ENCODE measurements around the gene MYLK4. TPM values are rescaled to one million over a fixed set of nuclear protein-coding genes. Genes with fewer than 3 reads are reported as not detected.

The MYLK4 gene
- total RNA-seq = 1 to 10 TPM in 1 of 2 donors, under 1 TPM in 1; 0.45 to 1.7 TPM
- 3.6 to 6.2 reads per million in 2 donors for total RNA-seq

GRCh38 chr6:2750832-2751231 lies at the start of gene MYLK4:
MYLK4 (minus strand) TSS chr6:2750922; CDS start chr6:2749294, 1,628 bp downstream.
- DNase-seq = no peak
- Mint-ChIP-seq H3K36me3 (ENCODE audit: low read depth) (no peaks in the 10 kb centered on the region), H3K4me3 (no peak within 1 kb of the TSS), H3K27me3 (peaks cover 45% of the 10 kb centered on the region), H3K4me1 (peaks cover 5% of the 10 kb centered on the region), H3K27ac (no peak within 1 kb of the TSS)
- H3K9me3 ChIP-seq (ENCODE audit: control insufficient read depth, low read length, poor library complexity, severe bottlenecking) = no peaks in the 10 kb centered on the region
- no peak for ATAC-seq

DNA sequence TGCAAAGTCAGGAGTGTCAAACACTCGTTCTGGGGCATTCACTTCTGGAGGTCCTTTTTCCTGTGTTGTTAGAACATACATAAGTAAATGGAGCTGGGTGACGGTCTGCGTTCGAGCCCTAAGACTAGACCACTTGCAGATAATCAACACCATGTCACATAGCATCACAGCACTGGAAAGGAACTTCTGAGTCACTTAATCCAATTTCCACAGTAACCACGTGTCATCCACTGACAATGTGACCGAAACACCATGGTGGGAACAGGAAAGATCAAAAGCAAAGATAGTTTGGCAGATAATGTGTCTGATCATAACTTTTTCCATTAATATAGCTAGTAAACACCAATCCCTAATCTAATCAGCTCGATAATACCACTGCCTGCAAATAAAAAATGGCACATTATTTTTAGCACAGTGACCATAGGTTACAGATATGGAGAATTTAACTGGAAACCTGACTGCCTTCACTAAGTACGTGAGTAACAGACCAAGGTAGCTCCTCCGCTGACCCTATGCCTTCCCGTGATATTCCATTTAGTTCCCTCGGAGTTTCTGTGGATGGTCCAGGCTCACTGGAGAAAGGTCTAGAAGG lies 49.3 kb upstream of the MYLK4 start:
- DNase-seq = no peak
- peaks cover 11% of the 10 kb centered on the region for H3K4me1 Mint-ChIP-seq
- H3K9me3 ChIP-seq (ENCODE audit: control insufficient read depth, low read length, poor library complexity, severe bottlenecking) = no peaks in the 10 kb centered on the region
- no peak for ATAC-seq
- peak overlapping the region; percentile 67 for H3K27ac Mint-ChIP-seq
- no peak overlapping the region for H3K4me3 Mint-ChIP-seq
- H3K27me3 Mint-ChIP-seq = no peaks in the 10 kb centered on the region
- H3K36me3 Mint-ChIP-seq (ENCODE audit: low read depth) = no peaks in the 10 kb centered on the region

DNA sequence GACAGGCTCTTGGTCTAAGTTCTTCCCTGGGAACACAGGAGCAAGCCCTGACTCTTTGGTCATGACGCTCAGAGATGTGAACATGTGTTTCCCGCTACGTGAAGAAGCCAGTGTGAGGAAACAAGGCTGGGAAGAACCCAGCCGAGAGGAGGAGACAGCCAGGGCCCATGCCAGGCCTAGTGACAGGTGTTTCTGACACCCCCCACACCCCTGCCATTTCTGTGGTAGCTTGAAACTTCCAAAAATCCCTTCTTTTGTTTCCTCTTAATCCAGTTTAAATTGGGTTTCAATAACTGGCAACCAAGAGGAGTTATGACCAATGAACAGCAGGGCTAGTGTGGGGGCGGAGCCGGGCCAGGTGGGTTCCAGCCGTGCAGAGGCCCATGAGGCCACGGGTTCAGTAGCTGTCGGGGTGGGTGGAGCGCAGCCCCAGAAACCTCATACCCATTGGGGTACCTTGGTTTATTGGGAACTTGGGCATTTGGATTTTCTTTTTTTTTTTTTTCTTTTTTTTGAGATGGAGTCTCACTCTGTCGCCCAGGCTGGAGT lies 47.9 kb upstream of the MYLK4 start:
- H3K27ac Mint-ChIP-seq = no peak overlapping the region
- DNase-seq (no peak), ATAC-seq (no peak)
- H3K9me3 ChIP-seq (ENCODE audit: control insufficient read depth, low read length, poor library complexity, severe bottlenecking) = no peaks in the 10 kb centered on the region
- H3K27me3 Mint-ChIP-seq = no peaks in the 10 kb centered on the region
- no peaks in the 10 kb centered on the region for H3K36me3 Mint-ChIP-seq (ENCODE audit: low read depth)
- peaks cover 18% of the 10 kb centered on the region for H3K4me1 Mint-ChIP-seq
- H3K4me3 Mint-ChIP-seq = no peak overlapping the region

GRCh38 chr6:2797564-2798031 lies 46.9 kb upstream of the MYLK4 start:
- ATAC-seq (no peak), DNase-seq (no peak)
- Mint-ChIP-seq H3K27ac (no peak overlapping the region), H3K4me3 (no peak overlapping the region), H3K4me1 (peaks cover 25% of the 10 kb centered on the region), H3K27me3 (no peaks in the 10 kb centered on the region), H3K36me3 (ENCODE audit: low read depth) (no peaks in the 10 kb centered on the region)
- no peaks in the 10 kb centered on the region for H3K9me3 ChIP-seq (ENCODE audit: control insufficient read depth, low read length, poor library complexity, severe bottlenecking)

GRCh38 chr6:2796861-2797260 lies 46.1 kb upstream of the MYLK4 start:
- Mint-ChIP-seq H3K27me3 (no peaks in the 10 kb centered on the region), H3K4me3 (no peak overlapping the region), H3K4me1 (peaks cover 26% of the 10 kb centered on the region), H3K36me3 (ENCODE audit: low read depth) (no peaks in the 10 kb centered on the region), H3K27ac (peak overlapping the region; percentile 14)
- no peak for ATAC-seq
- no peaks in the 10 kb centered on the region for H3K9me3 ChIP-seq (ENCODE audit: control insufficient read depth, low read length, poor library complexity, severe bottlenecking)
- no peak for DNase-seq

GRCh38 chr6:2795956-2796355 lies 45.2 kb upstream of the MYLK4 start:
- H3K4me3 Mint-ChIP-seq = no peak overlapping the region
- no peaks in the 10 kb centered on the region for H3K27me3 Mint-ChIP-seq
- H3K27ac Mint-ChIP-seq = no peak overlapping the region
- H3K4me1 Mint-ChIP-seq = peaks cover 29% of the 10 kb centered on the region
- H3K36me3 Mint-ChIP-seq (ENCODE audit: low read depth) = no peaks in the 10 kb centered on the region
- DNase-seq = no peak
- H3K9me3 ChIP-seq (ENCODE audit: control insufficient read depth, low read length, poor library complexity, severe bottlenecking) = no peaks in the 10 kb centered on the region
- ATAC-seq = no peak

DNA sequence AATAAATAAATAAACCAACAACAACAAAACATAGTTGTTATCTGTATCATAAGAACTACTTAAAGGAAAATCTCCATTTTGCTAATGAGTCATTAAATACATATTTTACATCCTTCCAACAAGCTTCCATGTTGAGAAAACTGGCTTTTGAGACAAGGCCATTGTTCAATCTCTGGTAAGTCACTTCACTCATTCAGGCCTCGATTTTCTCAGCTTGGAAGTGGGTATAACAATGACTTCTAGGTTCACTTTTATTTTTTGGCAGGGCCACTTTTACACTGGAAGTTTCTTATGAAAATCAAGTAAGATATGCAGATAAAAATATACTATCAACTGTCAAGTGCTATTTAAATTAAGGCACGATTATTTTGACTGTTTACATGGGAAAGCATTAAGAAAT lies 44.4 kb upstream of the MYLK4 start:
- DNase-seq = no peak
- Mint-ChIP-seq H3K27ac (no peak overlapping the region), H3K27me3 (no peaks in the 10 kb centered on the region), H3K4me3 (no peak overlapping the region), H3K4me1 (peaks cover 27% of the 10 kb centered on the region), H3K36me3 (ENCODE audit: low read depth) (no peaks in the 10 kb centered on the region)
- H3K9me3 ChIP-seq (ENCODE audit: control insufficient read depth, low read length, poor library complexity, severe bottlenecking) = no peaks in the 10 kb centered on the region
- ATAC-seq = no peak

GRCh38 chr6:2794171-2794730 lies 43.5 kb upstream of the MYLK4 start:
- Mint-ChIP-seq H3K27ac (peak overlapping the region; percentile 78), H3K4me3 (no peak overlapping the region), H3K27me3 (no peaks in the 10 kb centered on the region), H3K36me3 (ENCODE audit: low read depth) (no peaks in the 10 kb centered on the region), H3K4me1 (peaks cover 21% of the 10 kb centered on the region)
- no peak for ATAC-seq
- DNase-seq = no peak
- H3K9me3 ChIP-seq (ENCODE audit: control insufficient read depth, low read length, poor library complexity, severe bottlenecking) = no peaks in the 10 kb centered on the region

DNA sequence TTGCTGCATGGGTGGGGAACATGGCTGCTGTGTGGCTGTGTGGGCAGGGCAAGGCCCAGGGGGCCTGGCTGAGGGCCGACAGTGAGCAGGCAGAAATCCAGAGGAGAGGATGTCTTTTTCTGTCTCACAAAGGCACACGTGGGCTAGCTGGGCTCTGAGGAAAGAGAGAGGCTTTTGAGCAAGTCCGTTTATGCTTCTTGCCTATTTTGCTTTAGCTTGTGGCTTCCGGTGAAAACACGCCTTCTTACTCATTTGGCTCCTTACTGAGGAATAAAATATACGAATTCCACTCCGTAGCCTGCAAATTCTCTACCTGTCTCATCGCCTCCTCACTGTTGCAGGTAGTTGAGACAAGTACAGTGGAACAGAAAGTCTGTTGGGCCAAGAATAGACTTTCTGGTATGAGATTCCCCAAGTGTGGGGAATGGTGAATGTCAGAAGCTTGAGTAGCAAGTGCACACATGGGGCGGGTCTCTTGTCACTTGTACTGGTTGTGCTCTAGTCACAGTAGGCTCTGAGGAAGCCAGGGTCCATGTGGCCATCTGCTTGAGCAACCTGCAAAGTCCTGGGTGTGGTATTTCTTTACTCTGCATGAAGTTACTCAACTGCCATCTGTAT lies 42.9 kb upstream of the MYLK4 start:
- Mint-ChIP-seq H3K27me3 (no peaks in the 10 kb centered on the region), H3K4me3 (peak overlapping the region; percentile 75), H3K4me1 (peaks cover 21% of the 10 kb centered on the region), H3K27ac (peak overlapping the region; percentile 78), H3K36me3 (ENCODE audit: low read depth) (no peaks in the 10 kb centered on the region)
- H3K9me3 ChIP-seq (ENCODE audit: control insufficient read depth, low read length, poor library complexity, severe bottlenecking) = no peaks in the 10 kb centered on the region
- ATAC-seq = peak; percentile 25
- no peak for DNase-seq

DNA sequence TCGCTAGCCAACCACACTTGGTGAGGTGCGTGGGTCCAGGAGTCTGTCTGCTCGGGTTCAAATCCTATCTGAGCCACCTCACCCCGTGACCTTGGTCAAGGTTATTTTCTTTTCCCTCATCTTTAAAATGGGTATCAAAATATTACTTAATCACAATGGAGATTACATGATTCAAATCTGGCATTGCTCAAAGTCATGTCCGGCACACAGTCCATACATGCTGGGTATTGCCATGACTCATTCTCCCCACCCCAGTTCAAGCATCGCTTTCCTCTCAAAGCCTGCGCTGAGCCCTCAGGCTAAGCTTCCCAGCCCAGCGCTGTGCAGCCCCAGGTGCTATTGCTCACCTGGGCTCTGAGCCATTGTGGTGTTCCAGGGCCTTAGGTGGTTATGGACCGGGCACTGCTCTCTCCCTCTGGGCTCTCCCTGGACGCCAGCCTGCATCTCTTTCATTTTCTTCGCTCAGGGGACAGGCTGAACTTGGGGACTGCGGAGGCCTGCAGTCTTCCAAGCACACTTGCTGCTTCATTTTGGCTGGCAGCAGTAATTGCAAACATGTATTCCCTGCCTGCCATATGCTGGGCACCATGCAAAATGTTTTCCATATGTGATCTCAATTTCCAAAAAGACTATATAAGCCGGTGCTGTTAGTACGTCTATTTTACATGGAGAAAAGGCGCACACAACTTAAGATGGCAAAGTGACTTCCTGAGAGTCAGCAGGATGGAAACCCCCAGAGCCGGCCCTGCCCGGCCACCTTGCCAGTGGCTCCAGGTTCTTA lies 41.8 kb upstream of the MYLK4 start:
- peak overlapping the region; percentile 5 for H3K4me3 Mint-ChIP-seq
- peak overlapping the region; percentile 82 for H3K27ac Mint-ChIP-seq
- H3K36me3 Mint-ChIP-seq (ENCODE audit: low read depth) = no peaks in the 10 kb centered on the region
- H3K4me1 Mint-ChIP-seq = peaks cover 21% of the 10 kb centered on the region
- H3K9me3 ChIP-seq (ENCODE audit: control insufficient read depth, low read length, poor library complexity, severe bottlenecking) = no peaks in the 10 kb centered on the region
- ATAC-seq (no peak), DNase-seq (no peak)
- no peaks in the 10 kb centered on the region for H3K27me3 Mint-ChIP-seq

- Mint-ChIP-seq H3K27ac (peak overlapping the region; percentile 82), H3K27me3 (no peaks in the 10 kb centered on the region), H3K4me3 (no peak overlapping the region), H3K4me1 (peaks cover 22% of the 10 kb centered on the region), H3K36me3 (ENCODE audit: low read depth) (no peaks in the 10 kb centered on the region)
- no peak for DNase-seq
- H3K9me3 ChIP-seq (ENCODE audit: control insufficient read depth, low read length, poor library complexity, severe bottlenecking) = no peaks in the 10 kb centered on the region
- peak; percentile 10 for ATAC-seq
Observed at GRCh38 chr6:2791450-2791974, 40.8 kb upstream of the MYLK4 start.

- peaks cover 27% of the 10 kb centered on the region for H3K4me1 Mint-ChIP-seq
- H3K9me3 ChIP-seq (ENCODE audit: control insufficient read depth, low read length, poor library complexity, severe bottlenecking) = no peaks in the 10 kb centered on the region
- H3K36me3 Mint-ChIP-seq (ENCODE audit: low read depth) = no peaks in the 10 kb centered on the region
- H3K27me3 Mint-ChIP-seq = no peaks in the 10 kb centered on the region
- peak in 1 of 3 donors; percentile 15 for DNase-seq
- peak; percentile 75 for ATAC-seq
- peak overlapping the region; percentile 27 for H3K27ac Mint-ChIP-seq
- no peak overlapping the region for H3K4me3 Mint-ChIP-seq
Observed at GRCh38 chr6:2790588-2791449, 40.1 kb upstream of the MYLK4 start.
